Thoracic aorta (tissue), 2 donors: ENCODE data around the gene TARBP2. TPM values are rescaled to one million over a fixed set of nuclear protein-coding genes. Genes with fewer than 3 reads are reported as not detected.

Source experiments
- total RNA-seq, 2 donors: library from RNA; depleted of rRNA; stranded (reverse); fragments of >200 nt; gene quantifications; one replicate each; pipeline versions ENCODE4 v1.1.0 to v1.2.3, GENCODE V29; 2016

Gene TARBP2
- total RNA-seq, 2 donors from 2014 or later, result 14.2 to 27.7 TPM

Other genes with a start within 250 kb of the TARBP2 start
- gene ESPL1, start 233.0 kb upstream of the TARBP2 start, total RNA-seq, result under 1 TPM; 0.78 to 0.95 TPM
- 100 to 1,000 TPM; 305 to 445 TPM for gene PFDN5, start 205.7 kb upstream of the TARBP2 start, total RNA-seq
- gene MYG1, start 201.6 kb upstream of the TARBP2 start, total RNA-seq, result 10 to 100 TPM; 23.4 to 49.4 TPM
- gene AAAS, start 179.7 kb upstream of the TARBP2 start, total RNA-seq, result 10 to 100 TPM; 43.2 to 64.2 TPM
- not detected for gene SP7, start 164.9 kb upstream of the TARBP2 start, total RNA-seq
- 10 to 100 TPM; 50.9 to 65.6 TPM for gene SP1, start 121.1 kb upstream of the TARBP2 start, total RNA-seq
- under 1 TPM in 1 of 2 donors, not detected in 1; 0.27 TPM for gene AMHR2, start 77.4 kb upstream of the TARBP2 start, total RNA-seq
- 10 to 100 TPM; 53.6 to 86.2 TPM for gene PRR13, start 59.5 kb upstream of the TARBP2 start, total RNA-seq
- gene PCBP2, start 49.2 kb upstream of the TARBP2 start, total RNA-seq, result 100 to 1,000 TPM; 326 to 466 TPM
- 10 to 100 TPM; 27.9 to 36.8 TPM for gene MAP3K12, start 1.8 kb upstream of the TARBP2 start, total RNA-seq
- gene NPFF, start 6.2 kb downstream of the TARBP2 start, total RNA-seq, result 1 to 10 TPM in 1 of 2 donors, not detected in 1; 9.1 TPM
- 10 to 100 TPM; 24.4 to 82.1 TPM for gene ATF7, start 125.1 kb downstream of the TARBP2 start, total RNA-seq
- 100 to 1,000 TPM; 168 to 175 TPM for gene ATP5MC2, start 174.8 kb downstream of the TARBP2 start, total RNA-seq
- gene CALCOCO1, start 226.2 kb downstream of the TARBP2 start, total RNA-seq, result 100 to 1,000 TPM; 272 to 336 TPM